Panc1 (cell line): ENCODE measurements around the gene RGS12. TPM values are rescaled to one million over a fixed set of nuclear protein-coding genes. Genes with fewer than 3 reads are reported as not detected.

Experiments used
- ATAC-seq: fragments of 200-7000 bp; cut with Tn5 transposase; 2 replicates; pipeline ENCODE4 v1.9.1; 2020; ENCODE audit warnings: mild to moderate bottlenecking, moderate library complexity
- BruUV-seq: library from RNA; stranded (reverse); fragments of 400-500 nt; replicated peaks from 2 replicates; lab custom pipeline; 2021; lab: Mats Ljungman, UMichigan
- CTCF ChIA-PET: fragments of 300-600 bp; sonication (Branson Sonifier 250); formaldehyde crosslinking; loops from one replicate; lab custom pipeline; 2022; ENCODE audit warnings: antibody characterized with exemption; lab: Charles Lee
- POLR2A ChIA-PET: fragments of 300-600 bp; sonication (Branson Sonifier 250); formaldehyde crosslinking; loops from one replicate; lab custom pipeline; 2022; ENCODE audit warnings: antibody characterized with exemption; lab: Charles Lee
- DNase-seq: peaks from one replicate; pipeline ENCODE4 v3.0.0-alpha.2; 2010; ENCODE audit warnings: low read depth, low spot score
- H3K27ac ChIP-seq: 2 replicates; pipeline ENCODE4 v1.5.1; 2011; ENCODE audit warnings: mild to moderate bottlenecking, low read length, inconsistent platforms
- H3K27me3 ChIP-seq: fragments of 200-500 bp; sonication (Bioruptor generic); 2 replicates; pipeline ENCODE4 v1.6.0; 2014; ENCODE audit warnings: low read length, inconsistent platforms; ENCODE audit not compliant: control insufficient read depth, insufficient read depth
- H3K36me3 ChIP-seq: fragments of 200-500 bp; sonication (Bioruptor generic); 2 replicates; pipeline ENCODE4 v1.5.1; 2014; ENCODE audit warnings: inconsistent platforms, mild to moderate bottlenecking, low read length, moderate library complexity; ENCODE audit not compliant: control insufficient read depth, insufficient read depth
- H3K4me1 ChIP-seq: 2 replicates; pipeline ENCODE4 v1.5.1; 2011; ENCODE audit warnings: inconsistent platforms, mild to moderate bottlenecking, low read length, moderate library complexity; ENCODE audit not compliant: control insufficient read depth, insufficient read depth
- H3K4me3 ChIP-seq, 2 experiments: 2 replicates each; pipeline ENCODE4 v1.5.1; 2011 to 2012; ENCODE audit warnings: low read depth in 2 of 2, low read length in 2 of 2, mild to moderate bottlenecking in 2 of 2, inconsistent platforms in 1 of 2, moderate library complexity in 1 of 2
- H3K9me3 ChIP-seq: fragments of 200-500 bp; sonication (Bioruptor generic); 2 replicates; pipeline ENCODE4 v1.5.1; 2014; ENCODE audit warnings: low read depth, mild to moderate bottlenecking, inconsistent platforms, low read length, moderate library complexity; ENCODE audit not compliant: control insufficient read depth, insufficient read depth
- POLR2AphosphoS5 ChIP-seq: IDR thresholded peaks from 2 replicates; pipeline ENCODE4 v1.6.1; 2012; ENCODE audit warnings: mild to moderate bottlenecking, low read depth, low read length, moderate library complexity
- SIN3A ChIP-seq: IDR thresholded peaks from 2 replicates; pipeline ENCODE4 v1.6.1; 2012; ENCODE audit warnings: low read depth, mild to moderate bottlenecking, low read length, moderate library complexity, borderline replicate concordance; ENCODE audit not compliant: insufficient read depth
- TCF7L2 ChIP-seq: IDR thresholded peaks from 2 replicates; pipeline ENCODE4 v1.6.1; 2011; ENCODE audit warnings: mild to moderate bottlenecking, low read depth, low read length, inconsistent platforms
- in situ Hi-C: cut with HindIII; loops from 2 replicates; pipeline ENCODE4 v1.10.0; 2016; ENCODE audit warnings: low sequenced_read_pairs, low pct_unique_long_range_greater_than_20kb
- intact Hi-C: fragments of 100-400 bp; cut with micrococcal nuclease; formaldehyde crosslinking; loops from one replicate; pipeline ENCODE4 v1.10.0; 2022; ENCODE audit not compliant: unreplicated experiment
- total RNA-seq: library from RNA; stranded (reverse); gene quantifications from one replicate; pipeline ENCODE4 v1.2.1, GENCODE V29; 2021; ENCODE audit not compliant: unreplicated experiment
- TF ChIP-seq, protein P1 (sequence below), 2 experiments: IDR thresholded peaks; 2 replicates each; pipeline ENCODE4 v1.6.1; 2011 to 2012; ENCODE audit warnings: low read depth in 2 of 2, control low read depth in 1 of 2, low read length in 1 of 2, mild to moderate bottlenecking in 1 of 2, moderate library complexity in 1 of 2; ENCODE audit not compliant: insufficient read depth in 1 of 2
- TF ChIP-seq, protein P2 (sequence below): fragments of 450-650 bp; IDR thresholded peaks from 2 replicates; pipeline ENCODE4 v1.5.1; 2017; ENCODE audit warnings: mild to moderate bottlenecking

The RGS12 gene
- total RNA-seq, 1 experiment from 2014 or later: 24.3 TPM

DNA sequence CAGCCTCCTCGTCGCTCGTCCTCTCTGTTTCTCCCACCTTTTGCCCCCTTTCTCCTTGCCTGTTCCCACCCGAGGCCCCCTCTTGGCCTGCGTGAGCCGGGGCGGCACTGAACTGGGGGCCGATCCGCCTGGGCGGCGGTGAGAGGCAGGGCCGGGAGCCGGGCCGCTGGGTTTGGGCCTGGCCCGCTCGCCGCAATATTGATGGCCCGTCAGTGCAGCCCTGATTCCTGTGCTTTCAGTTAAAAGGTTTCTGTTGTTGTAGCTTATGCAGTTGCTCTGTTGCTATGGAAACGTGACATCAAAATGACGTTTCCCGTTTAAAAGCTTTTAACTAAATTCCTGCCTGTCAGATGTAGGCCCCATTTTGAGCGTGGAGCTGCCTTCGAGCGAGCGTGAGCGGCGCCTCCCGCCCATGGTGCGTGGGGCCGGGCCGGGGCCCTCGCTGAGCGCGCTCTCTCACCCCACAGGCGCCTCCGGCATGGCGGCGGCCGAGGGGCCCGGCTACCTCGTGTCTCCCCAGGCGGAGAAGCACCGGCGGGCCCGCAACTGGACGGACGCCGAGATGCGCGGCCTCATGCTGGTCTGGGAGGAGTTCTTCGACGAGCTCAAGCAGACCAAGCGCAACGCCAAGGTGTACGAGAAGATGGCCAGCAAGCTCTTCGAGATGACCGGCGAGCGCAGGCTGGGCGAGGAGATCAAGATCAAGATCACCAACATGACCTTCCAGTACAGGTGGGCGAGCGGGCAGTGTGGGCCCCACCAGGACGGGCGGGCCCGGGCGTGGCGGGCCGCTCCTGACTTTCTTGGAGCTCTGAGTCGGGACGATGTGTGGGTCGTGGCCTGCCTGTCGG is 43.8 kb upstream of the RGS12 start, which contains the start of gene MSANTD1:
Gene MSANTD1, plus strand, starts transcription at position 349 of the 851 bp plus-strand sequence. Its CDS starts 64 bp downstream, at position 413.
- in situ Hi-C loops (no loop called here), intact Hi-C loops (no loop called here)
- no peak for ATAC-seq

DNA sequence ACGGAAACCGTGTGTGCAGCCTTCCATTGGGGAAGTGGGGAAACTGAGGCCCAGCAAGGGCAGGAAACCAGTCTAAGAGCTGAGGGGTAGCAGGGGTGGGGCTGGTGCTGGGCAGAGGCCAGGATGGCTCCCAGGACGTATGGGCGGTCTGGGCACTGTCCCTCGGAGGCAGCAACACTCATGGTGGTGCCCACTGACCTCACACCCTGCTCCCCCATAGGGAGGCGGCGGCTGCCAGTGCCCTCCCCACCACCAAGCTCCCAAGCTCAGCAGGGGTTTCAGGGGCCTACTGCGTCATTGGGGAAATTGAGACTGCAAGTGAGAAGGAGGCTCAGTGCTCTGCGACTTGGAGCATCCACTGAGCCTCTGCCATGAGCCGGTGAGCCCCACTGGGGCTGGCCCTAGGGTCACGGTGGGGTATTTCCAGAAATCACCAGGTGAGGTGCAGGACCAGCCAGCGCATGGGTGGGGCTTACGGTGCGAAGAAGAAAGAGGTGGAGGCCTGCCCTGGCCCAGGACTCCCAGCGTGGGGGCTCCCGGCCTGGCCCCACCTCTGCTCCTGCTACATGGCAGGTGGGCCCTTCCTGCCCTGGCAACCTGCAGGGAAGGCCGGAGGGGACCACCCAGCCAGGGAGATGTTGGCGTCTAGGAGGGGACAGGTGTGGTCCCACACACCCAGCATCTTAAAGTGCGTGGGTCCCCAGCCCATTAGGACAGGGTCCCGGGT is 42.9 kb upstream of the RGS12 start:
- Histone ChIP-seq H3K27ac (no peak overlapping the region), H3K9me3 (no peaks in the 10 kb centered on the region), H3K4me1 (no peaks in the 10 kb centered on the region), H3K36me3 (no peaks in the 10 kb centered on the region), H3K27me3 (no peaks in the 10 kb centered on the region), H3K4me3 (no peak overlapping the region)
- TF ChIP-seq POLR2AphosphoS5: no peak
- TF ChIP-seq, protein P1, sequence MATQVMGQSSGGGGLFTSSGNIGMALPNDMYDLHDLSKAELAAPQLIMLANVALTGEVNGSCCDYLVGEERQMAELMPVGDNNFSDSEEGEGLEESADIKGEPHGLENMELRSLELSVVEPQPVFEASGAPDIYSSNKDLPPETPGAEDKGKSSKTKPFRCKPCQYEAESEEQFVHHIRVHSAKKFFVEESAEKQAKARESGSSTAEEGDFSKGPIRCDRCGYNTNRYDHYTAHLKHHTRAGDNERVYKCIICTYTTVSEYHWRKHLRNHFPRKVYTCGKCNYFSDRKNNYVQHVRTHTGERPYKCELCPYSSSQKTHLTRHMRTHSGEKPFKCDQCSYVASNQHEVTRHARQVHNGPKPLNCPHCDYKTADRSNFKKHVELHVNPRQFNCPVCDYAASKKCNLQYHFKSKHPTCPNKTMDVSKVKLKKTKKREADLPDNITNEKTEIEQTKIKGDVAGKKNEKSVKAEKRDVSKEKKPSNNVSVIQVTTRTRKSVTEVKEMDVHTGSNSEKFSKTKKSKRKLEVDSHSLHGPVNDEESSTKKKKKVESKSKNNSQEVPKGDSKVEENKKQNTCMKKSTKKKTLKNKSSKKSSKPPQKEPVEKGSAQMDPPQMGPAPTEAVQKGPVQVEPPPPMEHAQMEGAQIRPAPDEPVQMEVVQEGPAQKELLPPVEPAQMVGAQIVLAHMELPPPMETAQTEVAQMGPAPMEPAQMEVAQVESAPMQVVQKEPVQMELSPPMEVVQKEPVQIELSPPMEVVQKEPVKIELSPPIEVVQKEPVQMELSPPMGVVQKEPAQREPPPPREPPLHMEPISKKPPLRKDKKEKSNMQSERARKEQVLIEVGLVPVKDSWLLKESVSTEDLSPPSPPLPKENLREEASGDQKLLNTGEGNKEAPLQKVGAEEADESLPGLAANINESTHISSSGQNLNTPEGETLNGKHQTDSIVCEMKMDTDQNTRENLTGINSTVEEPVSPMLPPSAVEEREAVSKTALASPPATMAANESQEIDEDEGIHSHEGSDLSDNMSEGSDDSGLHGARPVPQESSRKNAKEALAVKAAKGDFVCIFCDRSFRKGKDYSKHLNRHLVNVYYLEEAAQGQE (IDR thresholded peaks at IDR 0.05; ENCODE audit: insufficient read depth in 1 of 2, low read depth in 2 of 2, low read length in 1 of 2): no peak
- TF ChIP-seq, protein P2, sequence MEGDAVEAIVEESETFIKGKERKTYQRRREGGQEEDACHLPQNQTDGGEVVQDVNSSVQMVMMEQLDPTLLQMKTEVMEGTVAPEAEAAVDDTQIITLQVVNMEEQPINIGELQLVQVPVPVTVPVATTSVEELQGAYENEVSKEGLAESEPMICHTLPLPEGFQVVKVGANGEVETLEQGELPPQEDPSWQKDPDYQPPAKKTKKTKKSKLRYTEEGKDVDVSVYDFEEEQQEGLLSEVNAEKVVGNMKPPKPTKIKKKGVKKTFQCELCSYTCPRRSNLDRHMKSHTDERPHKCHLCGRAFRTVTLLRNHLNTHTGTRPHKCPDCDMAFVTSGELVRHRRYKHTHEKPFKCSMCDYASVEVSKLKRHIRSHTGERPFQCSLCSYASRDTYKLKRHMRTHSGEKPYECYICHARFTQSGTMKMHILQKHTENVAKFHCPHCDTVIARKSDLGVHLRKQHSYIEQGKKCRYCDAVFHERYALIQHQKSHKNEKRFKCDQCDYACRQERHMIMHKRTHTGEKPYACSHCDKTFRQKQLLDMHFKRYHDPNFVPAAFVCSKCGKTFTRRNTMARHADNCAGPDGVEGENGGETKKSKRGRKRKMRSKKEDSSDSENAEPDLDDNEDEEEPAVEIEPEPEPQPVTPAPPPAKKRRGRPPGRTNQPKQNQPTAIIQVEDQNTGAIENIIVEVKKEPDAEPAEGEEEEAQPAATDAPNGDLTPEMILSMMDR: no peak
- TF ChIP-seq TCF7L2: no peak
- TF ChIP-seq SIN3A: no peak
- intact Hi-C loops: no loop called here
- in situ Hi-C loops: no loop called here
- POLR2A ChIA-PET: no interaction called here
- CTCF ChIA-PET: no interaction called here
- BruUV-seq: no TSS peak
- DNase-seq: no peak
- no peak for ATAC-seq

More for the DNA sequence above, 43.8 kb upstream of the RGS12 start, which contains the start of gene MSANTD1:
- BruUV-seq: no TSS peak
- CTCF ChIA-PET: no interaction called here
- Histone ChIP-seq H3K4me1 (no peaks in the 10 kb centered on the region), H3K27ac (no peak within 1 kb of the TSS), H3K36me3 (no peaks in the 10 kb centered on the region), H3K9me3 (no peaks in the 10 kb centered on the region), H3K4me3 (no peak within 1 kb of the TSS), H3K27me3 (no peaks in the 10 kb centered on the region)
- TF ChIP-seq, protein P1 (IDR thresholded peaks at IDR 0.05; ENCODE audit: insufficient read depth in 1 of 2, low read depth in 2 of 2, low read length in 1 of 2): no peak
- TF ChIP-seq SIN3A: no peak
- TF ChIP-seq, protein P2: no peak
- POLR2A ChIA-PET: interaction anchor here (0.6 kb wide), 1 partner anchor 25 kb away, joined by 7 read pairs; no protein-coding TSS in a partner anchor
- no peak for DNase-seq
